GM12801 (cell line): ENCODE results near the gene RAB4B.

ENCODE experiments used
- TF ChIP-seq, protein P1 (sequence below): IDR thresholded peaks from one replicate; pipeline ENCODE4 v1.5.1; 2011; ENCODE audit warnings: control low read depth; ENCODE audit not compliant: insufficient read length; ENCODE audit errors: extremely low read depth

Gene RAB4B

GRCh38 chr19:40745402-40745780 is 32.7 kb upstream of the RAB4B start:
- TF ChIP-seq, protein P1, sequence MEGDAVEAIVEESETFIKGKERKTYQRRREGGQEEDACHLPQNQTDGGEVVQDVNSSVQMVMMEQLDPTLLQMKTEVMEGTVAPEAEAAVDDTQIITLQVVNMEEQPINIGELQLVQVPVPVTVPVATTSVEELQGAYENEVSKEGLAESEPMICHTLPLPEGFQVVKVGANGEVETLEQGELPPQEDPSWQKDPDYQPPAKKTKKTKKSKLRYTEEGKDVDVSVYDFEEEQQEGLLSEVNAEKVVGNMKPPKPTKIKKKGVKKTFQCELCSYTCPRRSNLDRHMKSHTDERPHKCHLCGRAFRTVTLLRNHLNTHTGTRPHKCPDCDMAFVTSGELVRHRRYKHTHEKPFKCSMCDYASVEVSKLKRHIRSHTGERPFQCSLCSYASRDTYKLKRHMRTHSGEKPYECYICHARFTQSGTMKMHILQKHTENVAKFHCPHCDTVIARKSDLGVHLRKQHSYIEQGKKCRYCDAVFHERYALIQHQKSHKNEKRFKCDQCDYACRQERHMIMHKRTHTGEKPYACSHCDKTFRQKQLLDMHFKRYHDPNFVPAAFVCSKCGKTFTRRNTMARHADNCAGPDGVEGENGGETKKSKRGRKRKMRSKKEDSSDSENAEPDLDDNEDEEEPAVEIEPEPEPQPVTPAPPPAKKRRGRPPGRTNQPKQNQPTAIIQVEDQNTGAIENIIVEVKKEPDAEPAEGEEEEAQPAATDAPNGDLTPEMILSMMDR: no peak

- TF ChIP-seq, protein P1: no peak
These were observed 30.5 kb upstream of the RAB4B start for GRCh38 chr19:40747536-40747935.

DNA sequence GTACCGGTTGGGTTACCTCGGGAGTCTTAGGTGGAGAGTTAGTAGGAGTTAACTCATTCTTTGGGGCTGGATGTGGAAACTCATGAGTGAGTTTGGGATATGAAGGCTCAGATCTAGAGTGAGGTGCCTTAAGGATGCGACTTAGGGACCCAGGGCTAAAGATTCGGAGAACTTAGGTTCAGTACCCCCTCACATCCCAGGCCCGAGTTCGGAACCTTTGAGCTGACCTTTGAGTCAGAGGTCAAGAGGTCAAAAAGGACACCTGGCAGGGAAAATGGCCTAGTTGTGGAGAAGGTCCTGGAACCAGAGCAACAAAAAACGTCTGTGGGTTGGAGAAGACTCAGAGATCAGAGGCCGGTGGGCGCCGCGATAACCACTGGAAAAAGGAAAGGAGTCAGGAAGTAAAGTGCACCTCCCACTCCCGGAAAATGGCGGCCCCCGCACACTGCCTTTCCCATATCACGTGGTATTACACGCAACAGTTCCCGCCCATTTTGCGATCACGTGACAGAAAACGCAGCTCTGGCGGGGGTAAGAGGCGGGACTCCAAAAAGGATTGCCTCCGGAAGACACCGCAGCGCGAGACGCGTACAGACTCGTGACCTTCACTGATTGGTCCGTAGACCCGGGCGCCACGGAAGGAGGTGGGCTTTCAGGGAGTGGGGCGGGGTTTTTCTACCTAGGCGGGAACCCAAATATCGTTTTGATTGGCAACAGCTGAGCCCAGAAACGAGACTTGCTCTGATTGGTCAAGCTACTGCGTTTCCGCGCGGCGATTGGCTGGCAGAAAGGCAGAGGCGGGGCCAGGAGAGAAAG is 27.8 kb upstream of the RAB4B start, which contains the start of gene ACTMAP:
TSS of gene ACTMAP (minus strand) at position 420 of the 816 bp plus-strand sequence. CDS start 674 bp downstream, outside the sequence.
- TF ChIP-seq, protein P1: no peak

DNA sequence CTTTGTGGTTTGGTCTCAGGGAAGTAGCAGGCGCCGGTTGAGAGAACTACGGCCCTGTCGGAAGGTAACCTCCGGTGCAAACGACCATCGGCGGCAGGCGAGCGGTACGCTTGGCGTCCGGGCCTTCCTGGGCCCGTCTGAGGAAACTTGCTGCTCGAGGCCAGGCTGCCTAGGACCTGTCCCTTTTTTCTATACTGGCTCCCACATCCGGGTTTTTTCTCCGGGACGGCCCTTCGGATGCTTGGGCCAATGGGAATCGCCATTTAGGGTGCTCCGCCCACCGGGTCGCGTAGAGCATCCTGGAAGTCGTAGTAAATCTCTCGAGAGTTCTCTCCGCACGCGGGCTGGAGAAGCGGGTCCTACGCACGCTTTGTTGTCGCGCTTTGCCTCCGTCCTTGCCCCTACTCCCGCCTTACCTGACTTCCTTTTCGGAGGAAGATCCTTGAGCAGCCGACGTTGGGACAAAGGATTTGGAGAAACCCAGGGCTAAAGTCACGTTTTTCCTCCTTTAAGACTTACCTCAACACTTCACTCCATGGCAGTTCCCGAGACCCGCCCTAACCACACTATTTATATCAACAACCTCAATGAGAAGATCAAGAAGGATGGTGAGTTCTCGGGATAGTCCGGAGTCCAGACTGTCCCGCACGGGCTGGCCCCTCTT is 27.0 kb upstream of the RAB4B start, which contains the start of gene SNRPA:
TSS of gene SNRPA (plus strand) at position 330 of the 664 bp plus-strand sequence. CDS start at position 536, 206 bp downstream.
- TF ChIP-seq, protein P1: no peak

- TF ChIP-seq, protein P1: no peak
These were observed 25.7 kb upstream of the RAB4B start for GRCh38 chr19:40752257-40752781.

DNA sequence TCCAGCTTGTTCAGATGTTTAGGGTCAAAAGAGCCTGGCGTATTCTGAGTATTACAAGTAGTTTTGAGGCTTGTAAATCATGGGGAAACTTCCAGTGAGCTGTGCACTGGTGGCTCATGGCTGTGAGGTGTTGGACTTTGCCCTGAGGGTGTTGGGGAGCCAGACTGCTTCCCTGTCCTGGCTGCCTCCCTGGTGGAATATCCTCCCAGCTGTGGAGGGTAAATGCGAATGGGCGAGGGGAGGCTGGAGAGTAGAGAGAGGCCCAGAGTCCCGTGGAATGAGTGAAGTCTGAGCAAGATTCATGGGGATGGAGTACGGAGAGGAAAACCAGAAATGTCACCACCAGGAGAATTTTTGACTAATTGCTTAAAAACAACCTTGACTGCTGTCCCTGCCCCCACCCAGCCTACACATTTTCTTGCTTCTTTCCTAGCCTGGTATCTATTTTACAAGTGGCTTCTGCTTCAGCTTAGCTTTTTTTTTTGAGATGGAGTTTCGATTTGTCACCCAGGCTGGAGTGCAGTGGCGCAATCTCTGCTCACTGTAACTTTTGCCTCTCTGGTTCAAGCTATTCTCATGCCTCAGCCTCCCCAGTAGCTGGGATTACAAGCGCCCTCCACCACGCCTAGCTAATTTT is 23.3 kb upstream of the RAB4B start:
- TF ChIP-seq, protein P1: no peak

GRCh38 chr19:40755248-40755624 is 22.8 kb upstream of the RAB4B start:
- TF ChIP-seq, protein P1: no peak
